ENCODE results near the gene RBM3. TPM values are rescaled to one million over a fixed set of nuclear protein-coding genes. Genes with fewer than 3 reads are reported as not detected.

RBM3 gene
- total RNA-seq, 4 donors from 2014 or later, result 83.7 to 233 (median 182) TPM

GRCh38 chrX:48533165-48533564 lies 41.1 kb upstream of the RBM3 start:
- Histone ChIP-seq H3K27me3 (no peaks in the 10 kb centered on the region), H3K36me3 (peaks cover 0 to 7% of the 10 kb centered on the region in 2 donors), H3K4me3 (no peak overlapping the region), H3K4me1 (no peaks in the 10 kb centered on the region), H3K9me3 (no peaks in the 10 kb centered on the region), H3K27ac (no peak overlapping the region)
- WGBS, 2 donors (ENCODE audit: low coverage in 1 of 2), result 63 to 75% methylated on average over 2 of the region's 3 CpGs
- TF ChIP-seq CTCF (IDR thresholded peaks at IDR 0.05), result no peak
- no peak for TF ChIP-seq EP300 (IDR thresholded peaks at IDR 0.05)
- no peak for ATAC-seq

GRCh38 chrX:48538641-48539344 lies 35.5 kb upstream of the RBM3 start:
- Histone ChIP-seq H3K9me3 (no peaks in the 10 kb centered on the region), H3K4me1 (peaks cover 0 to 16% (median 0%) of the 10 kb centered on the region in 3 donors), H3K27me3 (no peaks in the 10 kb centered on the region), H3K4me3 (peak overlapping the region in 1 of 2 donors; percentile 74), H3K36me3 (peaks cover 0 to 11% of the 10 kb centered on the region in 2 donors), H3K27ac (peak overlapping the region; percentile 73 to 88 (median 85))
- no peak for ATAC-seq
- 58 to 61% methylated on average over 2 to 8 of the region's 23 CpGs for WGBS, 2 donors (ENCODE audit: low coverage in 1 of 2)
- no peak for TF ChIP-seq EP300 (IDR thresholded peaks at IDR 0.05)
- TF ChIP-seq POLR2AphosphoS5 (IDR thresholded peaks at IDR 0.05), result no peak
- no peak for TF ChIP-seq CTCF (IDR thresholded peaks at IDR 0.05)
- TF ChIP-seq POLR2A (IDR thresholded peaks at IDR 0.05), result no peak

GRCh38 chrX:48539345-48540027 lies 34.8 kb upstream of the RBM3 start, which contains the start of gene TBC1D25:
TSS of gene TBC1D25 (plus strand) at chrX:48539714. CDS start at chrX:48539798, 84 bp downstream.
- Histone ChIP-seq H3K27ac (peak within 1 kb of the TSS; percentile 73 to 94 (median 88)), H3K4me3 (peak within 1 kb of the TSS; percentile 49 to 74), H3K36me3 (peaks cover 0 to 15% of the 10 kb centered on the region in 2 donors), H3K4me1 (peaks cover 0 to 16% (median 0%) of the 10 kb centered on the region in 3 donors), H3K27me3 (no peaks in the 10 kb centered on the region), H3K9me3 (no peaks in the 10 kb centered on the region)
- peak; percentile 25 for TF ChIP-seq POLR2AphosphoS5 (IDR thresholded peaks at IDR 0.05)
- TF ChIP-seq POLR2A (IDR thresholded peaks at IDR 0.05), result peak; percentile 26 to 33
- peak in 3 of 4 experiments; percentile 32 to 67 (median 50) for TF ChIP-seq CTCF (IDR thresholded peaks at IDR 0.05)
- TF ChIP-seq EP300 (IDR thresholded peaks at IDR 0.05), result no peak
- ATAC-seq, result peak; percentile 96
- WGBS, 2 donors (ENCODE audit: low coverage in 1 of 2), result 50% methylated on average over 12 of the region's 59 CpGs; no CpG with 5 or more reads in 1 of the 2 donors

GRCh38 chrX:48540028-48540375 lies 34.3 kb upstream of the RBM3 start:
- peak; percentile 44 for ATAC-seq
- H3K4me1 ChIP-seq, result peaks cover 0 to 16% (median 0%) of the 10 kb centered on the region in 3 donors
- TF ChIP-seq CTCF (IDR thresholded peaks at IDR 0.05) (no peak), EP300 (IDR thresholded peaks at IDR 0.05) (no peak), POLR2AphosphoS5 (IDR thresholded peaks at IDR 0.05) (no peak), POLR2A (IDR thresholded peaks at IDR 0.05) (no peak)
- WGBS, 2 donors (ENCODE audit: low coverage in 1 of 2), result 0 to 32% methylated on average over 5 to 12 of the region's 12 CpGs
- H3K4me3 ChIP-seq, result peak overlapping the region; percentile 49 to 74
- peak overlapping the region; percentile 55 to 94 (median 88) for H3K27ac ChIP-seq
- peaks cover 0 to 20% of the 10 kb centered on the region in 2 donors for H3K36me3 ChIP-seq
- no peaks in the 10 kb centered on the region for H3K27me3 ChIP-seq
- no peaks in the 10 kb centered on the region for H3K9me3 ChIP-seq

Measured in gastroesophageal sphincter (tissue), 4 donors.